Tibial nerve (tissue), 4 donors: ENCODE measurements around the gene CHST13. TPM values are rescaled to one million over a fixed set of nuclear protein-coding genes. Genes with fewer than 3 reads are reported as not detected.

ENCODE experiments used
- DNase-seq, 2 donors: peaks; one replicate each; pipeline ENCODE4 v3.0.0-alpha.2; 2019; ENCODE audit warnings: low spot score in 2 of 2
- H3K27ac ChIP-seq, 4 donors: fragments of 200-600 bp; sonication (generic) in 3 of 4; one replicate each; pipeline ENCODE4 v1.5.1; 2017 to 2019; ENCODE audit warnings: mild to moderate bottlenecking in 1 of 4
- H3K27me3 ChIP-seq, 2 donors: fragments of 200-600 bp; sonication (generic) in 1 of 2; one replicate each; pipeline versions ENCODE4 v1.5.1 to v1.6.0; 2017 to 2019
- H3K36me3 ChIP-seq, 3 donors: fragments of 200-600 bp; sonication (generic); one replicate each; pipeline ENCODE4 v1.5.1; 2018 to 2019
- H3K4me1 ChIP-seq, 4 donors: fragments of 200-600 bp; sonication (generic) in 3 of 4; one replicate each; pipeline ENCODE4 v1.5.1; 2017 to 2019
- H3K4me3 ChIP-seq, 4 donors: fragments of 200-600 bp; sonication (generic) in 3 of 4; one replicate each; pipeline ENCODE4 v1.5.1; 2017 to 2019; ENCODE audit warnings: mild to moderate bottlenecking in 1 of 4, moderate library complexity in 1 of 4
- H3K9me3 ChIP-seq, 4 donors: fragments of 200-600 bp; sonication (generic) in 3 of 4; one replicate each; pipeline ENCODE4 v1.5.1; 2017 to 2019
- CTCF ChIP-seq, 5 experiments: fragments of 200-600 bp in 3 of 5; fragments of 450-650 bp in 2 of 5; sonication (generic) in 3 of 5; IDR thresholded peaks; one replicate each; pipeline ENCODE4 v1.5.1; 2016 to 2019; ENCODE audit warnings: antibody characterized with exemption in 5 of 5, mild to moderate bottlenecking in 3 of 5, moderate library complexity in 2 of 5
- EP300 ChIP-seq, 2 donors: sonication (generic); formaldehyde crosslinking; IDR thresholded peaks; one replicate each; pipeline ENCODE4 v1.6.1; 2017; ENCODE audit warnings: antibody characterized with exemption in 2 of 2, mild to moderate bottlenecking in 1 of 2
- POLR2A ChIP-seq, 2 donors: fragments of 450-650 bp; IDR thresholded peaks; one replicate each; pipeline ENCODE4 v1.6.1; 2017; ENCODE audit warnings: antibody characterized with exemption in 2 of 2, mild to moderate bottlenecking in 2 of 2, moderate library complexity in 2 of 2
- WGBS, 2 donors: methylation state at CpG; one replicate each; pipeline ENCODE4 v1.1.5; 2018; 5-methylcytosine and 5-hydroxymethylcytosine counted together
- total RNA-seq, 4 donors: library from RNA; depleted of rRNA; stranded (reverse); fragments of >200 nt; gene quantifications; one replicate each; pipeline ENCODE4 v1.1.0, GENCODE V29; 2016

Gene CHST13
- total RNA-seq, 4 donors from 2014 or later: 1.0 to 7.2 (median 1.1) TPM; not detected in 1

- H3K36me3 ChIP-seq: peaks cover 0 to 10% (median 0%) of the 10 kb centered on the region in 3 donors
- H3K27ac ChIP-seq: no peak overlapping the region
- H3K4me1 ChIP-seq: no peaks in the 10 kb centered on the region
- no peak overlapping the region for H3K4me3 ChIP-seq
- no peak for DNase-seq
- TF ChIP-seq EP300 (IDR thresholded peaks at IDR 0.05): no peak
- no peak for TF ChIP-seq CTCF (IDR thresholded peaks at IDR 0.05)
- no peak for TF ChIP-seq POLR2A (IDR thresholded peaks at IDR 0.05)
- no peaks in the 10 kb centered on the region for H3K27me3 ChIP-seq
- WGBS, 2 donors: 80 to 83% methylated on average over 15 of the region's 15 CpGs
- no peaks in the 10 kb centered on the region for H3K9me3 ChIP-seq
These were observed 49.6 kb downstream of the CHST13 start for GRCh38 chr3:126573492-126574117.

- 76 to 87% methylated on average over 2 of the region's 2 CpGs for WGBS, 2 donors
- Histone ChIP-seq H3K27ac (no peak overlapping the region), H3K36me3 (peaks cover 0 to 4% (median 0%) of the 10 kb centered on the region in 3 donors), H3K4me3 (no peak overlapping the region), H3K9me3 (peaks cover 0 to 16% (median 4%) of the 10 kb centered on the region in 4 donors), H3K27me3 (no peaks in the 10 kb centered on the region), H3K4me1 (no peaks in the 10 kb centered on the region)
- DNase-seq: no peak
- TF ChIP-seq EP300 (IDR thresholded peaks at IDR 0.05) (no peak), POLR2A (IDR thresholded peaks at IDR 0.05) (no peak), CTCF (IDR thresholded peaks at IDR 0.05) (no peak)
These were observed 53.3 kb downstream of the CHST13 start for GRCh38 chr3:126577261-126577660.

- no peak for DNase-seq
- Histone ChIP-seq H3K4me3 (no peak overlapping the region), H3K4me1 (no peaks in the 10 kb centered on the region), H3K27ac (no peak overlapping the region), H3K36me3 (peaks cover 0 to 4% (median 0%) of the 10 kb centered on the region in 3 donors), H3K27me3 (no peaks in the 10 kb centered on the region), H3K9me3 (peaks cover 0 to 18% (median 4%) of the 10 kb centered on the region in 4 donors)
- WGBS, 2 donors: 84 to 87% methylated on average over 6 to 7 of the region's 7 CpGs
- no peak for TF ChIP-seq EP300 (IDR thresholded peaks at IDR 0.05)
- TF ChIP-seq CTCF (IDR thresholded peaks at IDR 0.05): no peak
- no peak for TF ChIP-seq POLR2A (IDR thresholded peaks at IDR 0.05)
These were observed 54.7 kb downstream of the CHST13 start for GRCh38 chr3:126578702-126579101.

- no peaks in the 10 kb centered on the region for H3K4me1 ChIP-seq
- DNase-seq: no peak
- WGBS, 2 donors: 79 to 85% methylated on average over 5 of the region's 5 CpGs
These were observed 56.8 kb downstream of the CHST13 start for GRCh38 chr3:126580746-126581145.

GRCh38 chr3:126581569-126581968 is 57.6 kb downstream of the CHST13 start:
- DNase-seq: no peak
- H3K4me3 ChIP-seq: no peak overlapping the region
- H3K27ac ChIP-seq: no peak overlapping the region
- no peak for TF ChIP-seq CTCF (IDR thresholded peaks at IDR 0.05)
- no peak for TF ChIP-seq EP300 (IDR thresholded peaks at IDR 0.05)
- no peak for TF ChIP-seq POLR2A (IDR thresholded peaks at IDR 0.05)
- H3K27me3 ChIP-seq: no peaks in the 10 kb centered on the region
- H3K4me1 ChIP-seq: no peaks in the 10 kb centered on the region
- 84 to 95% methylated on average over 2 of the region's 2 CpGs for WGBS, 2 donors
- H3K36me3 ChIP-seq: peaks cover 0 to 4% (median 0%) of the 10 kb centered on the region in 3 donors
- H3K9me3 ChIP-seq: peaks cover 0 to 33% (median 4%) of the 10 kb centered on the region in 4 donors

More at GRCh38 chr3:126580746-126581145, 56.8 kb downstream of the CHST13 start:
- Histone ChIP-seq H3K36me3 (peaks cover 0 to 4% (median 0%) of the 10 kb centered on the region in 3 donors), H3K27me3 (no peaks in the 10 kb centered on the region), H3K4me3 (no peak overlapping the region), H3K27ac (no peak overlapping the region), H3K9me3 (peaks cover 0 to 27% (median 4%) of the 10 kb centered on the region in 4 donors)
- TF ChIP-seq EP300 (IDR thresholded peaks at IDR 0.05) (no peak), POLR2A (IDR thresholded peaks at IDR 0.05) (no peak)
